GM18507 (cell line): ENCODE measurements around the gene SERPINA5.
"Not testable (repeated sequence)": the region's sequence is repeated elsewhere in the genome, so short reads cannot be mapped to it uniquely, and the experiment has no call there.

Experiments
- DNase-seq: peaks from one replicate; pipeline ENCODE4 v3.0.0; 2011; ENCODE audit warnings: low read depth; ENCODE audit not compliant: insufficient read length; ENCODE audit errors: extremely low spot score
- FAIRE-seq: peaks from 2 replicates; lab custom pipeline; 2011; peaks lifted over from hg19 to GRCh38; lab: Jason Lieb, UNC

The SERPINA5 gene

DNA sequence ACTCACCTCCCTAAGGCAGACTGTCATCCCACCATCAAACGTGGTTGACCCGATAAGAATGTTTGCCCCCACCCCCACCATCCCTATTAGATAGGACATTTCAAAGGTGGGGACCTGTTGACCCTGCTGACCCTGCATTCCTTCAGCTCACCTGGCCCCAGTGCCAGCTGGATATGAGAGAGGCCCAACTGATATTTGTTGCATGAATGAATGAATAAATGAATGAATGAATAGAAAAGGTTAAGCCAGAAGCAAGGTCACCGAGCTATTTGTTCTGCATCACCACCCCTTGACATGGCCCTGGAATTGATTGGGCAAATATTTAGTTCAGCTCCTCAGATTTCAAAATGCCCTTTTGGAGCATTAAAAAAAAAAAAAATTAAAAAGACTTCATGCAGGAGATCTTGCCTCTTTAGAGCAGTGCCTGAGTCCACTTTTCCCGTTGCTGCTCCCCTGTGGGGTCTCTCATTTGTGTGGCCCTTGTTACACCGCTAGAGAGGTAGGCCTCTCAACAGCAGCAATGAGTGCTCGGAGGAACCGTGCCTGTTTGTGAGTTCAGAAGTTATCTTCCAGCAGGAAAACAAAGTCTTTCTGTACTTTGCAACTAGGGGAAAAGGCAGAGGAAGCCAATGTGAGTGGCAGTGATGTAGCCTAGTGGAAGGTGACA lies 8.5 kb upstream of the SERPINA5 start:
- no peak for FAIRE-seq
- DNase-seq, result no peak

DNA sequence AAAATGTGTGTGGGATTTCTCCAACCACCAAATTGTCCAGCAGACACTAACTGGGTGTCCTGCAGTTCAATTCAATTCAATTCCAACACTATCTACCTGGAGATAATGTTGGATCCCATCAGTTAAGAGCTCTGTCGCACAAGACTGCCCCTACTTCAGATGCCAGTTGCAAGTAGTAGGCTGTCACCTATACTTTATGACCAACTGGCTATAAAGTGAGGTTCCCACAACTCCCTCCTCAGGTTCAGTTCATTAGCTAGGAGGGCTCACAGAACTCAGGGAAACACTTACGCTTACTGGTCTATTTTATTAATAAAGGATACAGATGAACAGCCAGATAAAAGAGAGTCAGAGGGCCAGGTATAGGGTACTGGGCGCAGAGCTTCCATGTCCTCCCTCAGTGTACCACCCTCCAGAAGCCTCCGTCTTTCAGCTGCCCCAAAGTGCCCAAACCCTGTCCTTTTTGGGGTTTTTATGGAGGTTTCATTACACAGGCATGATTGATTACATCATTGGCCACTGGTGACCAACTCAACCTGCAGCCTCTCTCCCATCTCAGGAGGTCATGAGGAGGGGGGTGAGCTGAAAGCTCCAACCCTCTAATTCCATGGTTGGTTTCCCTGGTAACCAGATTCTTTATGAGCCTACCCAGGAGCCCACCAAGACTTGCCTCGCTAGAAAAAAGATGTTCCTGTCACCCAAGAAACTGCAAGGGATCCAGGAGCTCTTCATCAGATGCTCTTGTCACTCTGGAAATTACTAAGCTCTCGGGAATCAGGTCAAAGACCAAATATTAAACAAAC lies 7.5 kb upstream of the SERPINA5 start:
- FAIRE-seq (no peak), DNase-seq (no peak)

DNA sequence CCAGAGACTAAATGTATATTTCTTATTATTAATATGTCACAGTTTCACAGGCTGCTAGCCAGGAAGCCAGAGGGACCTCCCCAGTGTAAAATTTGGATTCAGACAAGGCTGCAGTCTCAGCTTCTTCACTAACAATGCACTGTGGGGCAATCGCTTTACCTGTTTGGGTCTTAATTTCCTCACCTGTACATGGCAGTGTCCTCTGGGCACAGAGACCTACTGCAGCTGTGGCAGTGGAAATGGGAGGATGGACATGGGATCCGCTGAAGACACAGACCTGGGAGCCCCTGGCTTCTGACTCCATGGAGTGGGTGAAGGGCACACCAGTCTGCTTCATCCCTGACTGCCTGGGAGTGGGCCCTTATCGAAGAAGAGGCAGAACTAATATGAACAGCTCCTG lies 6.9 kb upstream of the SERPINA5 start:
- DNase-seq (no peak), FAIRE-seq (no peak)

GRCh38 chr14:94575730-94576585 lies 5.3 kb upstream of the SERPINA5 start:
- FAIRE-seq, result no peak

DNA sequence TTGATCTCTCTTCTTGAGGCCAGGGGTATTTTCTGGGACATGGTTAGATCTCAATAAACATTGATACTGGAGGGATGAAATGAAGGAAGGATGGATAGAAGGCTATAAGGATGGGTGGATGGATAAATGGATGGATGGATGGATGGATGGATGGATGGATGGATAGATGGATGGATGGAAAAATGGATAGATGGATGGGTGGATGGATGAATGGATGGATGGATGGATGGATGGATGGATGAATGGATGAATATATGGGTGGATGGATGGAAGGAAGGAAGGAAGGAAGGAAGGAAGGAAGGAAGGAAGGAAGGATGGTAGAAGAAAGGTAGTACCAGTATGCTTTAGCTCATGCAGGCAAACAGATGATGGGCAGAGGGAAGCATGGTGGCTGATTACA lies 3.8 kb upstream of the SERPINA5 start:
- not testable (repeated sequence) for FAIRE-seq, DNase-seq

More at GRCh38 chr14:94575730-94576585, 5.3 kb upstream of the SERPINA5 start:
- no peak for DNase-seq

GRCh38 chr14:94578712-94579111 lies 2.5 kb upstream of the SERPINA5 start:
- DNase-seq (no peak), FAIRE-seq (no peak)

- DNase-seq (no peak), FAIRE-seq (no peak)
Measured at GRCh38 chr14:94582199-94582750, 1.0 kb downstream of the SERPINA5 start.

- DNase-seq (no peak), FAIRE-seq (no peak)
Measured at GRCh38 chr14:94582851-94583250, 1.6 kb downstream of the SERPINA5 start.

DNA sequence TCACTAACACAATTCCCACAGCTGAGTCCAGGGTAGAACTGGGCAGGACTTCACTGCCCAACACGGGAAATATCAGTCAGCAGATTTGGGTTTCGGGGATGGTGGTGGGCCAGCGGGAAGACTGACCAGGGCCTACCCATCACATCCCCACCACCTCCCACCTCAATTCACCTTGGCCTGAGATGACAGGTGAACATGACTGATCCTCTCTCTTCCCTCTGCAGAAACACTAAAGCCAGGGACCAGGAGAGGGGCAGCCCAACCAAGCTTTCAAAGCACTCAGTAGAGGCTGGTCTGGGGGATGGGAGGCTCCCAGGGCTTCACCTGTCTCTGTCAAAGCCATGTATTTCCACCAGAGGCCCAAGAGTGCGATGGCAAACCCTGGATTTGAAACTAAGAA lies 2.3 kb downstream of the SERPINA5 start:
- DNase-seq, result no peak
- FAIRE-seq, result no peak

DNA sequence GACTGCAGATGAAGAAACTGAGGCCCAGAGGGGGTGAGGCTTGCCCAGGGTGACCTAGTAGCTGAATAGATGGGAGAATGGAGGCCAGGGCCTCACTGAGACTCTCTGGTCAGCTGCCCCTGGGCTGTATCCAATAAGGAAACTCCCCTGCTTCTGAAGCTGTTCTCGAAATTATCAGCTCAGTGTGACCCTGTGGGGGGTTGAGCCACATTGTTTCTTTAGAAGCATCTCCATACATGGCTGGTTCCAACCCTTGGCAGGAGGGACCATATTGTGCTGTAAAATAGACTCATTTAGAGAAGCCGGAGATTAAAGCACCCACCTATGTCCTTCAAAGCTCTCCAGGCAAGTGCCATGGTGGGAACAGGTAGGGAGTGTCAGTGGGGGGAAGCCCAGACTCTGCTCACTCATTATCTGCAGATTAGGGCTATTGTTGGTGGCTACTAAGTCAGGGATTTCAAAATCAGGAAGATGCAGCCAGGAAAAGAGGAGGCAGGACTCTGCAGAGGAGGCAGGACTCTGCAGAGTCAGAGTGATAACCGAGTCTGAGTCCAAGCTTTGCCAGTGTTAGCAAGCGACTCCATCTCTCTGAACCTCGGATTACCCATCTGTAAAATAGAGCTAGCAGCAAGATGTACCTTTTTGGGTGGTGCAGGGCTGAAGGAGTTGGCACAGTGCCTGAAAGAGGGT lies 3.5 kb downstream of the SERPINA5 start:
- FAIRE-seq (no peak), DNase-seq (no peak)

DNA sequence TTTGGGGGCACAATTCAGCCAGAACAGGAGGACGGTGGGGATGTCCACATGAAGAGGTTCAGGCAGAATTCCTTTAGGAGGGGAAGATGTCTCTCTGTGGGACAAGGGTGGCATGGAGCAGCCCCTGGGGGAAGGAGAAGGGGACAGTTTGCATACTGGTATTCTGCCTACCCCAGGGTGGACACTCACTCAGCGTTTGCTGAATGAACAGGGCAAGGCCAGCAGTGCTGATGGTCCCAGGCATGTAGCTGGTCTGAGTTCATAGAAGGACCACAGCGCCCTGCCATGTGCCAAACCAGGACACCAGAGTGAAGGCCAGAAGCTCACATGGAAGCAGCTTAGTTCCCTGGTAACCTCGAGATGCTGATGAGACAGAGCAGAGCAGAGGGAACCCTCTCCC lies 5.4 kb downstream of the SERPINA5 start:
- no peak for FAIRE-seq
- no peak for DNase-seq

GRCh38 chr14:94588311-94588710 lies 7.1 kb downstream of the SERPINA5 start:
- DNase-seq (no peak), FAIRE-seq (no peak)

GRCh38 chr14:94591073-94591472 lies 9.8 kb downstream of the SERPINA5 start:
- no peak for DNase-seq
- FAIRE-seq, result no peak

DNA sequence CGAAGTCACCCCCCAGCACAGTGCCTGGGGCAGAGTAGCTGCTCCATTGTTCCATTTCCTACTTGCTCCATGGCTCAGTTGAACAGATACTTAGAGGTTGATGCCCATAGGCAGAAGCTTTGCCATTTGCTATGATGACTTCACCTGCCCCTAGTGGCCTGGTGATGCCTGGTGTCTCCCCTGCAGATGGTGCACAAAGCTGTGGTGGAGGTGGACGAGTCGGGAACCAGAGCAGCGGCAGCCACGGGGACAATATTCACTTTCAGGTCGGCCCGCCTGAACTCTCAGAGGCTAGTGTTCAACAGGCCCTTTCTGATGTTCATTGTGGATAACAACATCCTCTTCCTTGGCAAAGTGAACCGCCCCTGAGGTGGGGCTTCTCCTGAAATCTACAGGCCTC lies 10.6 kb downstream of the SERPINA5 start:
- FAIRE-seq (no peak), DNase-seq (no peak)

GRCh38 chr14:94592457-94592856 lies 11.2 kb downstream of the SERPINA5 start:
- FAIRE-seq (no peak), DNase-seq (no peak)

DNA sequence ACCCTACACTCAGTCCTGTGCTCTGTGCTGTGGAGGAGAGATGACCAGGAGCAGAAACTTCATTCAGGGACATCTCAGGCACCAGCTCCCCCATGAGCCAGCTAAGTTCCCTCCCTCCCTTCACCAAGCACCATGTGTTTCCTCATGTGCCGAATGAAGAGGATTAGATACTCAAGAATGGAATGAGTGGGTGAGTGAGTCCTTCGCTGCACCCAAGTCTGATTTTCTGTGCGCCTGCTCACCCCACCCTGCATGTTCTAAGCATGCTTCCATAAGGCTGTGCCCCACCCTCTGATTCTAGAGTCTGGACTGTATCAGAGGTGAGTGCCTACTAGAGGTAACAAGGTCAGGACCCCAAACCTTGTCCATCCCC lies 12.1 kb downstream of the SERPINA5 start:
- FAIRE-seq (no peak), DNase-seq (no peak)

DNA sequence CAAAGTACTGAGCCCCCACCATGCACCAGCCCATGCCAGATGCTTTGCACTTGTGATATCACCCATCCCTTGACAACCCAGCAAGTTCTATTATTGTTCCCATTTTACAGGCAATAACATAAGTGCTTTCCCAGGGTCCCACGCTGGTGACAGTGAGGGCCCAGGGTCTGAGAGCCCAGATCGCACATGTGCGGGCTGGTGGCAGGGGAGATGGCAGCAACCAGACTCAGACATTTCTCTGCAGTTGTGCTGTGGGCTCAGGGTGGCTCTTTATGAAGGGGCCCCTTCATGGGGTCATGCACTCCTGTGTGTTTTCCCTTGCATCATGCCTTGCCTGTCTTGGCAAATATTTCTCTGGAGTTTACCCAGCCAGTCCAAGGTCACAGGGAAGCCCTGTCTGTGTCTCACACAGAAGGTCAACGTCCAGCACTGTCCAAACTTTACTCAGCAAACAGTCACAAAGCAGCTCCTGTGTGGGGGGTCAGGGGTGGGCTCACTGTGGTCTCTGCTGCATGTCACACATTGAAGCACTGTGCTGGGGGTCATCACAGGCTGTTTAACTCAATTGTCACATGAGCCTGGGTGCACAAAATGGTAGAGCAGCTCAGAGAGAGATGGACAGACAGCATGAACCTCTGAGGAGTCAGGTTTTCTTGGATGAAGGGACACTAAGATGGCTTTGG lies 12.7 kb downstream of the SERPINA5 start:
- no peak for FAIRE-seq
- no peak for DNase-seq

GRCh38 chr14:94594441-94594840 lies 13.2 kb downstream of the SERPINA5 start:
- DNase-seq (no peak), FAIRE-seq (no peak)

GRCh38 chr14:94595912-94596311 lies 14.7 kb downstream of the SERPINA5 start:
- FAIRE-seq (no peak), DNase-seq (no peak)
